Activated CD4-positive, alpha-beta T cell treated with anti-CD3 and anti-CD28 coated beads, Interleukin-2, Interleukin-6, amounts not matched to agents 100 ng/mL and 50 ng/mL, durations not matched to agents 16 hours and 8 hours (primary cell): ENCODE measurements around the gene PM20D1.

Experiments used
- DNase-seq: peaks from one replicate; pipeline ENCODE4 v3.0.0-alpha.2; 2020

The PM20D1 gene

GRCh38 chr1:205840146-205840923 lies 9.6 kb downstream of the PM20D1 start:
- DNase-seq, result no peak

DNA sequence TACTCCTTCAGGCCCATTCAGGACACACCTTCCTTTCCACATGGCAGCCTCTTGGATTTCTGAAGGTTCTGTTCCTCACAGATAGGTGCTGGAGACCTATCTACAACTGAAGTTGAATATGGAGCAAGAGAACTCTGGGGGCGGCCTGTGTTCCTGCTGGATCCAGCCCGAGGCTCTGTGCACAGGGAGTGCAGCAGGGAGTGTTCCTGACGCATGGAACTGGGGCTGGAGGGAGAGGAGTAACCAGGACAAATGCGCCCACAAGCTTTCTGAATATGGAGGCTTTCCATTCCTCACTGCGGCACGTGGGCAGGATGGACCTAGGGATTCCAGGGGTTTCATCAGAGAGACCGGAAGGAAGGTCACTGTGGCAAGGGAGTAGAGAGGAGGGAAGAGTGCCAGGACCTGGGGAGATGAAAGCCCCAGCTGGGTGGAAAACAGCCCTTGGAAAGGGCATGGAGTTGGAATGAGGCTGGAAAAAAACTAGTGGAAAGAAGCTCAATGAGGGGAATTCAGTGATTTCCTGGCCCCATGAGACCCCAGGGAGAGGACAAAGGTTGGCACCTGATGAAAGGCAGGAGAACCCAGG lies 12.5 kb downstream of the PM20D1 start:
- no peak for DNase-seq

DNA sequence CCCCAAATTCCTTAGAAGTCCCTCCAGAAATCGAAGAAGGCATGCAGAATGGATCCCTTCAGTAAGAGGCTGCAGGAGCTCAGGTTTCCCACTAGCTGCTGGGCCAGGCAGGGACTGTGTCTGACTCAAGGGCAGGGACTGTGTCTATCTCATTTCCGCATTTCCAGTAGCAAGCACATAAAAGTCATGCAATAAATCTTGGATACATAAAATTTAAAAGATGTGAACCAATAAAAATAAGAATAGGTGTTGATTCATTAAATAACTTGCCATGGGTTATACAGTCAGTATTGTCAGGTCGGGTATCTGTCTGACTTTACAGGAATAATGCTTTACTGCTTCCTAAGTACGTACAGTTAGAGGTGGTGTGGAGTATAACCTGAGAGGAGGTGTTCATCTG lies 15.2 kb downstream of the PM20D1 start:
- no peak for DNase-seq

GRCh38 chr1:205832326-205832751 lies 17.6 kb downstream of the PM20D1 start:
- no peak for DNase-seq

- DNase-seq, result no peak
Measured at GRCh38 chr1:205827623-205828022, 22.3 kb downstream of the PM20D1 start.

DNA sequence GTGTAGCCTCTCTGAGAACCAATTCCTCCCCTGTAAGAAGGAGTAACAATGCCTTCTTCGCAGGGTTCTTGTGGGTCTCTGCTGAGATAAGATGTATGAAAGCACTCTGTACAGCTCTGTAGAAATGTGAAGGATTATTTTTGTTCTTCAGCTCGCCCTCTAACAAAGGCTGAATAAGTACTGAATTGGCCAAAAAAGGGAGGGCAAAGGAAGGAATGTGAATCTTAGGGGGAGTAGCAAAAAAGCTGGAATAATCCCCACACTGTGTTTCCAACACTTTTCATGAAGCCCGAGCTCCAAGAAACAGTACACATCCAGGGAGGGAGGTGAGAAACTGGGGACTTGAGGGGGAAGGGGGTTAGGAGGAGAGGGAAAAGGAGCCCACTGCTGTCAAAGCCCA lies 22.9 kb downstream of the PM20D1 start:
- DNase-seq, result no peak

DNA sequence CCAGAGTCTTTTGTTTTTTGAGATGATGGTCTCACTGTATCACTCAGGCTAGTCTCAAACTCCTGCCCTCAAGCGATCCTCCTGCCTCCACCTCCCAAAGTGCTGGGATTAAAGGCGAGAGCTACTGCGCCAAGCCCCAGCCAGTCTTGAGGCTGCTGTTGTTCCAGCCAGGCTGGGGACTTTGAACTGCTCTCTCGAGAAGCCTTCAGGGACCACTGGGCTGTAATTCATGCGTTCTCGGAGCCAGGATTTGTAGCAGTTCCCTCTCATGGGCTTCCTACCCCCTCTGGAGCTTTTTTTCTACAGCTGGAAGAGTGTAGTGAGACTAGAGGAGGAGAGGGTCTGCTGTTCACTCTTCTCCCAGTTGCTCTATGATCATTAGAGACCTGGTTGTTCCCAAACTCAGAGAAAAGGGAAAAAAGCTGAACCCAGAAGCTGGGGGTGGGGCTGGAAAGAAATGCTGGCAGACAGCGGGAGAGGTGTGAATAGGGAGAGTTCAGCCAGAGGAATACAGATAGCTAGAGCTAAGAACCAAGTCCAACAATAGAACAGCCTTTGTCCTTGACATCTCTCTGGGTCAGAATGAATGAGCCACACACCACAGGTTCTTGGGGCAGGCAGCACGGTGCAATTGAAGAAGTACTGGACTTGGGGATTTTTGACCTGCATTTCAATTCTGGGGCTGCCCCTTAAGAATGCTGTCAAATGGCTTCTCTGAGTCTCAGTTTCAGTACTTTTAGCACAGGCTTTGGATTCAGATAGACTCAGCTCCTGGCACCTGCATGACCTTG lies 23.7 kb downstream of the PM20D1 start:
- DNase-seq, result no peak

DNA sequence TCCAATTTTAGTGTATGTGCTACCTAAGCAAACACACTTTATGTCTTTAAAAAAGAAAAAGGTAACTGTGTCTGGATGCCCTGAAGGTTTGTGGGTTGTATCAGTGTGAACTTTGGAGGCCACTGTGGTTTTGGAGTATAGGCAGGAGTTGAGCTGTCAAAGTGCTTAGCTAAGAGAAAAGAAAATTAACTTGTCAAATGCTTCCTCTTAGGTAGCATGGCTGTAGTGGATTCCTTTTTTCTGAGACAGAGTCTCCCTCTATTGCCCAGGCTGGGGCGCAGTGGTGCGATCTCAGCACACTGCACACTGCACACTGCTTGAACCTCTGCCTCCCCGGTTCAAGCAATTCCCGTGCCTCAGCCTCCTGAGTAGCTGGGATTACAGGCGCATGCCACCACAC lies 25.8 kb downstream of the PM20D1 start:
- peak; percentile 53 for DNase-seq

GRCh38 chr1:205823260-205823659 lies 26.7 kb downstream of the PM20D1 start:
- DNase-seq, result peak; percentile 49

DNA sequence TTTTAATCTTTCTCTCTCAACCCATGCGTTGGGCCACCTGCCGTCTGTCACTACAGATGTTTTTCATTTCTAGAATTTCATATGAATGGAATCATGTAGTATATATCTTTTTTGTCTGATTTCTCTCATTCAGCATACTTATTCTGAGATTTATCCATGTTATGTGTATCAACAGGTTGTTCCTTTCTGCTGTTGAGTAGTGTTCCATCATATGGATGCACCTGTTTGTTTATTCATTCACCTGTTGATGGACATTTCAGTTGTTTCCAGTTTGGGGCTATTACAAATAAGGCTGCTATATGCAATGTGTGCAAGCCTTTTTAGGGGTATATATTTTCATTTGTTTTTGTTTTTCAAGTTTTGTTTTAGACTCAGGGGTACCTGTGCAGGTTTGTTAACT lies 27.5 kb downstream of the PM20D1 start:
- DNase-seq, result no peak

DNA sequence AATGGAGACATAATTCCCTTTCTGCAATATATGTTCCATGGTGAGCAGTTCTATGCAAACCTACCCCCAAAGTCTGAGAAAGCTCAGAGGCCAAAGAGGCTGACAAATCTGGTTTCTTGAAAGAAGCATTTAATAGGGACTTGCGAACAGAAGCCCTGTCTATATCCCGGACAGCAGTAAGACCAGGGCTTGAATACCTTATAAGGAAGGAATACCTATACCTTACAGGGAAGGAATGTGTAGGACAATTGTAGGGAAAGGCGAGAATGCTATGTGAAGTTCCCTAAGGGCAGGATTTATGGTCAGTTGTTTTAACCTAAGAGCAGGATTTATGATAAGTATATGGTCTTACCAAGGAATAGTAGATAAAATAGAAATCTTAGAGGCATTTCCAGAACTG lies 31.9 kb downstream of the PM20D1 start:
- no peak for DNase-seq

DNA sequence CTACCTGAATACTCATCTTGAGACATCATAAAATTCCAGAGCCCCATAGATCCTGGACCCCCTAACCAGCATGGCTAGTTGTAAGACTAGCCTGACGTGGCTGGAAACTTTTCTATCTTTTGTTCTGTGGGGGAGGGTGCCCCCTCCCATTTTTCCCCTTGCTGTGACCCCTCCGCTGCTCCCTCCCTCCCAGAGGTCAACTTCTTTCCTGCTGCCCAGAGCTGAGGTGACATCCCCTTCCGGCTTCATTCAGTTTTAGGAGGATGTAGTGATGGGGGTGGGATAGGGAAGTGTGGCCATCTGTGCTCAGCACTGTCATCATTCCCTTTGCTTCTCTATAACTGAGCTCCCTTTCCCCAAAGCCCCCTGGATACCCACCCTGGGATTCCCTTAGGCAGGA lies 32.6 kb downstream of the PM20D1 start:
- no peak for DNase-seq

- DNase-seq, result peak; percentile 32
Measured at GRCh38 chr1:205813755-205814058, 36.2 kb downstream of the PM20D1 start.

DNA sequence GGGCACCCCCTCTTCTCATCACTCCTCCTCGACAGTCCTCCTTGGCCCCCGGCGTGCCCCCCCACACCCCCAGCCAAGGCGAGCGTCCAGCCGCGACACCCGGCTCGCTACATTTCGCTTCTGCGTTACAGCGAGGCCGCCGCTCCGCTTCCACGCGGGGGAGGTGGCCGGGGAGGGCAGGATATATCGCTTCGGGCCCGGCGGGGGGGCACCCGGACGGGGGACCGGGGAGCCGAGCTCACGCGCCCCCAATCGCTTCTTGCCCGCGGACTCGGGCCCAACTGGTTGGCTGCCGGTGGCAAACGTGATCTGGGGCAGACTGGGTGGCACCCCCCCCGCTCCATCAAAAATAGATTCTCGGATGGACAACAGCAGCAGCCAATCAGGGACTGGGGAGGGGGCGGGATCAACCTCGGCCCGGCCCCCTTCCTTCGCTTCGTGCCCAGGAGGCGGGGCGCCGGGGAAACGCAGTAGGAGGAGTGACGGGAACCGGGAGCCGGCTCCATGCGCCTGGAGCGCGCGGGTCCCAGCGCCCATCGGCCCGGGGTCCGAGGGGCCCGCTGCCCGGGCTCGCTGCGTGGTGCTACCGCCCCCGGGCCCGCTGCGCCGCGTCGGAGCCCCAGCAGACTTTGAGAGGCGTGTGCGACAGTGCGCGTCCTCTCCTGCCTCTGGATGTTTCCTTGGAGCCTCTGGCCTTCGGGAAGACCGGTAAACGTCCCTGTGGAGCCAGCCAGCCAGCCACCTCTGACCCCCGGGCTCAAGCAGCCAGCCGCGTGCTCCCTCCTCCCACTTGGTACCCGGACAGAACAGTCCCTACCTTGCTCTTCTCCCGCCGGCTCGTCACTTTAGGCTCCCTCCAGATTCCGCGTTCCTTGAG lies 36.8 kb downstream of the PM20D1 start, which contains the start of gene SLC41A1:
TSS of gene SLC41A1 (minus strand) at position 321 of the 877 bp plus-strand sequence. CDS start 2,757 bp downstream, outside the sequence.
- peak; percentile 94 for DNase-seq

DNA sequence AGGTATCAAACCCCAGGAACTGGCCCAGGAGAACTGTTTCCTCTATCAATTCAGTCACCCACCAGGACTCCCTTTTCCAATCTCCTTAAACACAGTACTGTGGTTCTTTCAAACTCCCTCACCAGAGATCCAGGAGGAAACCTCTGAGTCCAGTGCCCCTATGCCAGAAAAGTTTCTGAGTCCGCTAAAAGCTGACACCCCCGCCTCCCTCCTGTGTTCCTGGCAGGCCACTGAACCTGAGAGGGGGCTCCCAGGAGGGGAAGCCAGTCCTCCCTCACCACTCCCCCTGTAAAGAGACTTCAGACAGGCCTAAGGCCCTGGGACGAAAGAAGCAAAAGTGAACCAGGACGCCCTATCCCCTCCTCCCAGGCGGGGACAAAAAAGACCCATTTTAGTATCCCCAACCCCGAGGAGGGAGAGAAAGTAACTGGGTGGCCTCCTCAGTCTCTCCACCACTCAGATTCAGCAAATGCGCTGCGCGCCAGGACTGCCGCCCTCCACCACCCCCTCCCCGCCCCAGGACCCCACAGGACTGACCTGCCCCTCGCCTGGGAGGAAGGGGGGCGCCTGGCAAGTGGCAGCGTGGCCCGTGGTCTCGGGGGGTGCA lies 37.6 kb downstream of the PM20D1 start:
- DNase-seq, result no peak

DNA sequence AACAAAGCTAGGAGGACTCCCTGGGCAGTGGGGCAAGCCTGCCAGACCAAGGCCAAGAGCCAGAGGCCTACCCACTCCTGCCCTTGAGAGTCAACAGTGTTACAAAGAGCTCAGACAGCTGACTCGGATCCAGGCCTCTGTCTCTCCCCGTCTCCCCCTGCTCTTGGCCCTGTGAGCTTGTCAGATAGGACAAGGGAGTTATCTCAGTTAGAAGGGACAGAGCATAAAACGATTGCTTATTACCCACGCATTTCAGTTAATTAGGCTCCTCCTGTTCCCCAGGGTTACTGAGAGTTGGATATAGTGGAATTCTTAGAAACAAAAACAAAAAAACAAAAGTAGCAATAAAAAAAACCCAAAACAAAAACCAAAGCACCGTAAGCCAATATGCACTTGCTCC lies 38.3 kb downstream of the PM20D1 start:
- no peak for DNase-seq

DNA sequence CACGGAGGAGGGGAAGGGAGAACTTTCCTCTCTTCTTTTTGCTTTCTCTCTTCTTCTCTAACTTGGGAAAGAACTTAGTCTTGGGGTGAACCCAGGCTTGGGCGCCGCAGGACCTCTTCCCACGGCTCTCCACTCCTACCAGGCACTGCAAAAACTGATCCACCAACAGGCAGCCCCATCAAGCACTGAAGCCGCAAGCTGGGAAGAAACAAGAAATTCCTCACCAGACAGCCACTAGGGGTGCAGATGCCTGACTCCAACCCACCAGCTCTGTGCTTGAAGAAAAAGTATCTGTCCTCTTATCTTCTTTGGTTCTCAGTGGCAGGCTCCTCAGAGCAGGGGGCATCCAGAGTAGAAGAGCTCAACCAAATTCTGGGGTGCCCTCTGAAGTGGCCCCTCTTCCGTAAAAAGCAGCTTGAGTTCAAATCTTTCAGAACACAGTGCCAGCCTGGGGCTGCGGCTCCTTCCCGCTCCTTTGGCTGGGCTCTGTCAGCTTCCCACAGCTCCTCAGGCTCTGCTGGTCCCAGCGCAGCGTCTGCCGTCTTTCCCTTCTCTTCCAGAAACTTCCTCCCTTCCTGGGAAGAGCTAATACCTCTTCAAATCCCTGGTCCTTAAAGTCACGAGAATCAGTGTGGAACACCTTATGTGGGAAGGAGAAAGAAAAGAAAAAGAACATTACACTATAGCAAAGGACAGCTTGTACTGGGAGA lies 39.3 kb downstream of the PM20D1 start:
- no peak for DNase-seq

- no peak for DNase-seq
Measured at GRCh38 chr1:205809942-205810345, 40.0 kb downstream of the PM20D1 start.

DNA sequence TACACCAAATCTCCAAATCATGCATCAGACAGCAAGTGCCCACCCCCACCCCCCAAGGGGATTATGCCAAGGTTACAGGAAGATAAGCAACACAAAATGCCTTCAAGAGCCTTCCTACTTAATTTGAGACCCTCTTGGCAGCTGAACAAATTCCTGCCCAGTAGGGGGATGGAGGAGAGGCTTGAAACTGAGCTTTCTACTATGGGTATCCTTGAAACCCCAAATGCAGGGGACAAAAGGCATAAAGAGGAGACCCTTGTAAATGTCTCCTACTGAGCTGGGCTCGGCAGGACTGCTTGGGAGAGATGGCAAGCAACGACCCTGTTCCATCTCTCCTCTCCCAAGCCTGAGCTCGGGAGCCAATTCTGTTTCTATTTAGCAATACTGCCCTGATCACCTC lies 40.5 kb downstream of the PM20D1 start:
- DNase-seq, result no peak

- DNase-seq, result peak; percentile 65
Measured at GRCh38 chr1:205805082-205805711, 44.7 kb downstream of the PM20D1 start.

- DNase-seq, result no peak
Measured at GRCh38 chr1:205804605-205805004, 45.3 kb downstream of the PM20D1 start.
